Peyer's patch (tissue), 4 donors: ENCODE results near the gene C1GALT1. TPM values are rescaled to one million over a fixed set of nuclear protein-coding genes. Genes with fewer than 3 reads are reported as not detected.

Experiments used
- DNase-seq, 3 donors: peaks; one replicate each; pipeline ENCODE4 v3.0.0-alpha.2; 2017 to 2019
- H3K27ac ChIP-seq, 4 donors: fragments of 200-600 bp; sonication (generic); one replicate each; pipeline ENCODE4 v1.5.1; 2016 to 2019
- H3K27me3 ChIP-seq, 2 donors: fragments of 200-600 bp; sonication (generic); one replicate each; pipeline ENCODE4 v1.5.1; 2019
- H3K36me3 ChIP-seq, 3 donors: fragments of 200-600 bp; sonication (generic); one replicate each; pipeline ENCODE4 v1.5.1; 2016 to 2019
- H3K4me1 ChIP-seq, 4 donors: fragments of 200-600 bp; sonication (generic); one replicate each; pipeline ENCODE4 v1.5.1; 2016 to 2019
- H3K4me3 ChIP-seq, 4 donors: fragments of 200-600 bp; sonication (generic); 1 replicate in 3 of 4; 2 replicates in 1 of 4; pipeline ENCODE4 v1.5.1; 2016 to 2019; ENCODE audit warnings: mild to moderate bottlenecking in 1 of 4
- H3K9me3 ChIP-seq, 4 donors: fragments of 200-600 bp; sonication (generic); one replicate each; pipeline ENCODE4 v1.5.1; 2016 to 2019; ENCODE audit warnings: mild to moderate bottlenecking in 1 of 4
- CTCF ChIP-seq, 6 experiments: fragments of 450-650 bp in 4 of 6; fragments of 200-600 bp in 2 of 6; sonication (generic) in 1 of 6; IDR thresholded peaks; one replicate each; pipeline ENCODE4 v1.5.1; 2017 to 2019; ENCODE audit warnings: antibody characterized with exemption in 6 of 6, mild to moderate bottlenecking in 3 of 6, moderate library complexity in 1 of 6
- POLR2A ChIP-seq, 2 donors: fragments of 450-650 bp; IDR thresholded peaks; one replicate each; pipeline ENCODE4 v1.5.1; 2017; ENCODE audit warnings: antibody characterized with exemption in 2 of 2, mild to moderate bottlenecking in 2 of 2, moderate library complexity in 2 of 2
- total RNA-seq, 4 donors: library from RNA; depleted of rRNA; stranded (reverse); fragments of >200 nt; gene quantifications; one replicate each; pipeline ENCODE4 v1.1.0, GENCODE V29; 2016

C1GALT1 gene
- total RNA-seq, 4 donors from 2014 or later, result 23.1 to 63.3 (median 34.8) TPM

- no peaks in the 10 kb centered on the region for H3K36me3 ChIP-seq
- no peak for DNase-seq
- H3K4me1 ChIP-seq, result no peaks in the 10 kb centered on the region
- H3K27me3 ChIP-seq, result no peaks in the 10 kb centered on the region
- H3K9me3 ChIP-seq, result no peaks in the 10 kb centered on the region
- H3K27ac ChIP-seq, result no peak overlapping the region
- no peak overlapping the region for H3K4me3 ChIP-seq
- TF ChIP-seq POLR2A (IDR thresholded peaks at IDR 0.05), result no peak
- TF ChIP-seq CTCF (IDR thresholded peaks at IDR 0.05), result no peak
Measured at GRCh38 chr7:7228967-7229366, 46.6 kb downstream of the C1GALT1 start.

DNA sequence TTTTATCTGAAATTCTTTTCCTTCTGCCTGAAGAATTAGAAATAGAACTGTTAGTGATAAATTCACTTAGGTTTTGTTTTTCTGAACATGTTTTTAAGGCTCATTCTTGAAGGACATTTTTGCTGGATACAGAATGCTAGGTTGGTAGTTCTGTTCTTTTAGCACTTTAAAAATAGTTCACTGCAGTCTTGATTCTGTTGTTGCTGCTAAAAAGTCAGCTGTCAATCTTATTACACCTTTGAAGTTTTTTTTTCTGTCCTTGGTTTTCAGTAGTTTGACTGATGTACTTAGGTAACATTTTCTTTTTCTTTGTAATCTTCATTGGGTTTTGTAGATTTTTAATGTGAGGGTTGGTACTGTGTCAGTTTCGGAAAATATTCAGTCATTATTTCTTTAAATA is 48.7 kb downstream of the C1GALT1 start:
- no peaks in the 10 kb centered on the region for H3K4me1 ChIP-seq
- H3K36me3 ChIP-seq, result peaks cover 0 to under 1% (median 0%) of the 10 kb centered on the region in 3 donors
- H3K9me3 ChIP-seq, result no peaks in the 10 kb centered on the region
- no peaks in the 10 kb centered on the region for H3K27me3 ChIP-seq
- no peak for TF ChIP-seq CTCF (IDR thresholded peaks at IDR 0.05)
- TF ChIP-seq POLR2A (IDR thresholded peaks at IDR 0.05), result no peak
- H3K27ac ChIP-seq, result no peak overlapping the region
- H3K4me3 ChIP-seq, result no peak overlapping the region
- DNase-seq, result no peak

- Histone ChIP-seq H3K4me3 (no peak overlapping the region), H3K9me3 (no peaks in the 10 kb centered on the region), H3K4me1 (no peaks in the 10 kb centered on the region), H3K27ac (no peak overlapping the region), H3K36me3 (peaks cover 0 to 8% (median 0%) of the 10 kb centered on the region in 3 donors), H3K27me3 (no peaks in the 10 kb centered on the region)
- no peak for DNase-seq
- TF ChIP-seq POLR2A (IDR thresholded peaks at IDR 0.05) (no peak), CTCF (IDR thresholded peaks at IDR 0.05) (no peak)
Measured at GRCh38 chr7:7231865-7232264, 49.5 kb downstream of the C1GALT1 start.

DNA sequence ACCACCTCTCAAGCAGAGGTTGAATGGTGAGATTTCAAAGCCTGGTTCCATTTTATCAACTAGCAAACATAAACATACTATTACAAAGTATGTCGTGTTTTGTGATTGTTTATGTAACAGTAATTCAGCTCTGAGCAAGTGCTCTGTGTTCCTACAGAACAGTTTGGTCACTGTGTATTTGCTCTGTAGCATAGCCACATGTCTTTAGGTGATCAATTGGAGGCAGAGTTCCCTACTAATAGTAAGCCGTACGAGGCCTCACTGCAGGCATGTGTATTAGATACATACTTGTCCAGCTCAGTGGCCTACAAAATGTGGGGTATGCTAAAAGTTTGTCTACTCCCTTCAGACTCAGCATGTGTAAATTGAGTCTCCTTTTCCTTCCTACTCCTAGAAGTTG is 53.0 kb downstream of the C1GALT1 start:
- Histone ChIP-seq H3K27me3 (no peaks in the 10 kb centered on the region), H3K9me3 (no peaks in the 10 kb centered on the region), H3K36me3 (peaks cover 0 to 18% (median 0%) of the 10 kb centered on the region in 3 donors), H3K4me1 (no peaks in the 10 kb centered on the region), H3K4me3 (no peak overlapping the region), H3K27ac (no peak overlapping the region)
- DNase-seq, result no peak
- TF ChIP-seq CTCF (IDR thresholded peaks at IDR 0.05) (no peak), POLR2A (IDR thresholded peaks at IDR 0.05) (no peak)

DNA sequence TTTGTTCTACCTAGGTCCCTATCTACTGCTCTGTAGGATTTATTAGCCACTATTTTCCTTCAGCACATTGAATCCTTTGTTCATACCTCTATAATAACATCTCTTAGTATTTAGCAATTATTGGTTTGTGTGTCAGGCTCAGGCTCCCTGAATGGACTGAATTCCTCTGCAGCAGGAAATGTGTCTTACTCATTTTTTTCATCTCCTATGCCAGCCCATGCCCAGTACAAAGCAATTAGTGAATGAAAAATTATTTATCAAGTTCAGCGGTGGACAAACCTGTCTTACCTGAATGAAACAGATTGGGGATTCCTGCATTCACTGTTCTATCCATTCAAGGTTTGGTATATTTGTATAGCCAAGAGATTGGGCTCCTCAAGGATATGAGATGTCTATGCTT is 53.7 kb downstream of the C1GALT1 start:
- no peaks in the 10 kb centered on the region for H3K9me3 ChIP-seq
- no peak for DNase-seq
- H3K36me3 ChIP-seq, result peaks cover 0 to 18% (median 0%) of the 10 kb centered on the region in 3 donors
- no peak overlapping the region for H3K4me3 ChIP-seq
- no peak for TF ChIP-seq POLR2A (IDR thresholded peaks at IDR 0.05)
- no peak for TF ChIP-seq CTCF (IDR thresholded peaks at IDR 0.05)
- no peak overlapping the region for H3K27ac ChIP-seq
- no peaks in the 10 kb centered on the region for H3K4me1 ChIP-seq
- no peaks in the 10 kb centered on the region for H3K27me3 ChIP-seq
